K562 (cell line): ENCODE data around the gene PRDX2. TPM values are rescaled to one million over a fixed set of nuclear protein-coding genes. Genes with fewer than 3 reads are reported as not detected.

ENCODE experiments used
- ATF2 ChIP-seq: sonication (generic); formaldehyde crosslinking; IDR thresholded peaks from 2 replicates; pipeline ENCODE4 v1.8.1; 2022; ENCODE audit warnings: missing genetic modification reagents
- GATA2 ChIP-seq: sonication (generic); formaldehyde crosslinking; IDR thresholded peaks from 2 replicates; pipeline ENCODE4 v1.4.0; 2020; ENCODE audit warnings: mild to moderate bottlenecking, missing genetic modification reagents
- HCFC1 ChIP-seq: IDR thresholded peaks from 2 replicates; pipeline ENCODE4 v1.6.1; 2012; ENCODE audit warnings: low read depth, low read length, improper control_type of control experiment
- HNRNPUL1 ChIP-seq: fragments of 200-400 bp; formaldehyde crosslinking; IDR thresholded peaks from 2 replicates; pipeline ENCODE4 v1.6.1; 2017; ENCODE audit warnings: low read length
- HSF4 ChIP-seq: fragments of 250-450 bp; sonication (Bioruptor Pico); IDR thresholded peaks from 2 replicates; pipeline ENCODE4 v2.1.2; 2022; ENCODE audit warnings: mild to moderate bottlenecking, moderate library complexity, borderline replicate concordance
- NFIC ChIP-seq: fragments of 450-650 bp; IDR thresholded peaks from 2 replicates; pipeline ENCODE4 v1.6.1; 2017; ENCODE audit warnings: mild to moderate bottlenecking, inconsistent platforms
- NR0B1 ChIP-seq: fragments of 450-650 bp; IDR thresholded peaks from one replicate; pipeline ENCODE4 v1.6.1; 2018; ENCODE audit warnings: mild to moderate bottlenecking, moderate library complexity; ENCODE audit not compliant: partially characterized antibody
- PTRF ChIP-seq: fragments of 450-650 bp; IDR thresholded peaks from 2 replicates; pipeline ENCODE4 v1.6.1; 2016; ENCODE audit warnings: mild to moderate bottlenecking, missing genetic modification characterization, missing compliant biosample characterization
- SP1 ChIP-seq: sonication (generic); formaldehyde crosslinking; IDR thresholded peaks from 2 replicates; pipeline ENCODE4 v1.8.1; 2022; ENCODE audit warnings: mild to moderate bottlenecking, missing genetic modification reagents
- TAF9B ChIP-seq: fragments of 450-650 bp; IDR thresholded peaks from 2 replicates; pipeline ENCODE4 v1.6.1; 2018; ENCODE audit warnings: mild to moderate bottlenecking; ENCODE audit not compliant: partially characterized antibody
- TEAD1 ChIP-seq, 2 experiments: fragments of 450-650 bp in 1 of 2; sonication (generic) in 1 of 2; formaldehyde crosslinking; IDR thresholded peaks; 2 replicates each; pipeline versions ENCODE4 v1.4.0 to v1.8.0; 2020 to 2022; ENCODE audit warnings: mild to moderate bottlenecking in 2 of 2, missing genetic modification reagents in 1 of 2
- TRIM24 ChIP-seq, 2 experiments: fragments of 450-650 bp; IDR thresholded peaks; 2 replicates each; pipeline ENCODE4 v1.6.1; 2016
- ZBTB11 ChIP-seq, 3 experiments: fragments of 200-800 bp in 1 of 3; fragments of 250-450 bp in 1 of 3; fragments of 450-650 bp in 1 of 3; sonication (Bioruptor Pico) in 1 of 3; sonication (Bioruptor generic) in 1 of 3; formaldehyde crosslinking in 1 of 3; IDR thresholded peaks; 2 replicates each; pipeline versions ENCODE4 v1.6.1 to v1.8.0; 2016 to 2022; ENCODE audit warnings: mild to moderate bottlenecking in 2 of 3, missing genetic modification characterization in 2 of 3, missing compliant biosample characterization in 1 of 3, moderate library complexity in 1 of 3
- ZNF124 ChIP-seq: sonication (generic); formaldehyde crosslinking; IDR thresholded peaks from 2 replicates; pipeline ENCODE4 v1.8.1; 2022; ENCODE audit warnings: missing genetic modification reagents
- ZNF134 ChIP-seq: fragments of 250-450 bp; sonication (Bioruptor Pico); conservative IDR thresholded peaks from 2 replicates; pipeline ENCODE4 v1.4.0; 2020
- polyA plus RNA-seq, 8 experiments: library from polyadenylated mRNA; depleted of rRNA in 4 of 8; stranded (reverse) in 5 of 8; unstranded in 3 of 8; fragments of >200 nt; fragmentation: Nextera tagmentation in 2 of 8; fragmentation: Illumina TruSeq in 1 of 8; extraction: Ambion mirVana in 2 of 8; extraction: Trizol in 1 of 8; gene quantifications; 2 replicates each; pipeline versions ENCODE4 v1.2.1 to v1.2.3, GENCODE V29; 2011 to 2014; ENCODE audit warnings: inconsistent platforms in 1 of 8, missing spikeins in 1 of 8
- total RNA-seq, 7 experiments: library from RNA; depleted of rRNA in 6 of 7; stranded (reverse); fragments of >200 nt in 6 of 7; fragmentation: Illumina TruSeq in 2 of 7; extraction: Trizol in 2 of 7; gene quantifications; 2 replicates each; pipeline versions ENCODE4 v1.2.1 to v1.2.3, GENCODE V29; 2011 to 2021; ENCODE audit warnings: low replicate concordance in 1 of 7

PRDX2 gene
- total and polyA plus RNA-seq, 9 of the 15 experiments (the other 6 are each of a cell fraction or from before 2014, with no cell fraction given): 206 to 1,183 (median 415) TPM

- TF ChIP-seq NR0B1: no peak
- TF ChIP-seq PTRF (tag): no peak
- TF ChIP-seq NFIC: peak; percentile 72
- peak; percentile 69 for TF ChIP-seq SP1
- TF ChIP-seq ZNF134 (CRISPR knock-in tag): 0 out of 2 replicates have a peak, but pooled peaks have one; percentile 16
- peak in 1 of 3 experiments; percentile 26; a peak in 1 of 6 replicates for TF ChIP-seq ZBTB11 (CRISPR knock-in tag; IDR thresholded peaks at IDR 0.05)
- TF ChIP-seq GATA2 (CRISPR knock-in tag): no peak
- no peak for TF ChIP-seq ATF2 (CRISPR knock-in tag)
- no peak for TF ChIP-seq HSF4 (CRISPR knock-in tag)
- no peak for TF ChIP-seq HCFC1
- no peak for TF ChIP-seq HNRNPUL1
- TF ChIP-seq ZNF124: no peak
- TF ChIP-seq TRIM24 (IDR thresholded peaks at IDR 0.05): 0 out of 4 replicates have a peak, but pooled peaks of 1 of the 2 experiments have one; percentile 10
- no peak for TF ChIP-seq TAF9B
- TF ChIP-seq TEAD1 (CRISPR knock-in tag; IDR thresholded peaks at IDR 0.05): peak in 1 of 2 experiments; percentile 55; a peak in 2 of 4 replicates
Measured at GRCh38 chr19:12782424-12783290, 18.9 kb downstream of the PRDX2 start (continued).
